ENCODE results near the gene LRRC36.

GRCh38 chr16:67425061-67425460, 98.4 kb downstream of the LRRC36 start:
- TF ChIP-seq MNT (IDR thresholded peaks at IDR 0.05) (no peak), ZNF343 (CRISPR knock-in tag; IDR thresholded peaks at IDR 0.05) (no peak), GFI1 (CRISPR knock-in tag; IDR thresholded peaks at IDR 0.05; ENCODE audit: borderline replicate concordance) (no peak), CTCF (CRISPR knock-in tag; IDR thresholded peaks at IDR 0.05) (no peak), SP2 (CRISPR knock-in tag; IDR thresholded peaks at IDR 0.05) (no peak), NCOA1 (CRISPR knock-in tag; IDR thresholded peaks at IDR 0.05) (no peak), ZBTB1 (CRISPR knock-in tag; IDR thresholded peaks at IDR 0.05; ENCODE audit: borderline replicate concordance) (no peak), ZNF251 (CRISPR knock-in tag; IDR thresholded peaks at IDR 0.05) (no peak), POLR2A (IDR thresholded peaks at IDR 0.05; ENCODE audit: insufficient read depth in 1 of 2, low read depth in 2 of 2, low read length in 2 of 2) (no peak), ZNF432 (CRISPR knock-in tag; IDR thresholded peaks at IDR 0.05; ENCODE audit: borderline replicate concordance) (no peak), REST (IDR thresholded peaks at IDR 0.05; ENCODE audit: borderline replicate concordance in 1 of 2, low read depth in 1 of 2, low read length in 2 of 2) (no peak), RAD51 (IDR thresholded peaks at IDR 0.05; ENCODE audit: borderline replicate concordance) (no peak)
- TF ChIP-seq, protein P1, sequence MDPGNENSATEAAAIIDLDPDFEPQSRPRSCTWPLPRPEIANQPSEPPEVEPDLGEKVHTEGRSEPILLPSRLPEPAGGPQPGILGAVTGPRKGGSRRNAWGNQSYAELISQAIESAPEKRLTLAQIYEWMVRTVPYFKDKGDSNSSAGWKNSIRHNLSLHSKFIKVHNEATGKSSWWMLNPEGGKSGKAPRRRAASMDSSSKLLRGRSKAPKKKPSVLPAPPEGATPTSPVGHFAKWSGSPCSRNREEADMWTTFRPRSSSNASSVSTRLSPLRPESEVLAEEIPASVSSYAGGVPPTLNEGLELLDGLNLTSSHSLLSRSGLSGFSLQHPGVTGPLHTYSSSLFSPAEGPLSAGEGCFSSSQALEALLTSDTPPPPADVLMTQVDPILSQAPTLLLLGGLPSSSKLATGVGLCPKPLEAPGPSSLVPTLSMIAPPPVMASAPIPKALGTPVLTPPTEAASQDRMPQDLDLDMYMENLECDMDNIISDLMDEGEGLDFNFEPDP (CRISPR knock-in tag; conservative IDR thresholded peaks at IDR 0.05): no peak
